Measurements from ENCODE around the gene FANCC. TPM values are rescaled to one million over a fixed set of nuclear protein-coding genes. Genes with fewer than 3 reads are reported as not detected.

The FANCC gene
- total RNA-seq, 2 experiments from 2014 or later = 5.7 to 6.3 TPM

- Histone ChIP-seq H3K36me3 (ENCODE audit: insufficient read depth, low read length) (no peaks in the 10 kb centered on the region), H3K9me3 (ENCODE audit: control insufficient read depth in 1 of 2, insufficient read depth in 1 of 2, low read length in 2 of 2) (no peaks in the 10 kb centered on the region), H3K4me1 (ENCODE audit: insufficient read depth, low read length) (peaks cover 8% of the 10 kb centered on the region), H3K4me3 (ENCODE audit: low read length) (no peak overlapping the region), H3K27me3 (ENCODE audit: control insufficient read depth in 1 of 2, insufficient read depth in 2 of 2, low read length in 2 of 2) (no peaks in the 10 kb centered on the region), H3K27ac (ENCODE audit: low read depth in 1 of 2, low read length in 2 of 2) (no peak overlapping the region)
- Mint-ChIP-seq H3K4me1 (ENCODE audit: low read depth) (peaks cover 5% of the 10 kb centered on the region), H3K9me3 (no peaks in the 10 kb centered on the region), H3K27me3 (no peaks in the 10 kb centered on the region), H3K4me3 (no peak overlapping the region), H3K27ac (no peak overlapping the region), H3K36me3 (ENCODE audit: low read depth) (peaks cover 9% of the 10 kb centered on the region)
- no peak for TF ChIP-seq CTCF (IDR thresholded peaks at IDR 0.05)
- intact Hi-C loops (cut with DNase I, micrococcal nuclease) = loop anchor here in 1 of 2 experiments (5.0 kb wide), 1 partner anchor 462 kb away; no protein-coding TSS in a partner anchor
- POLR2A ChIA-PET = no interaction called here
- DNase-seq (no peak), ATAC-seq (ENCODE audit: poor library complexity) (no peak)
- CTCF ChIA-PET = interaction anchor here (8.5 kb wide), 1 partner anchor 448 kb away, joined by 80 read pairs; no protein-coding TSS in a partner anchor
These were observed 187.8 kb downstream of the FANCC start for GRCh38 chr9:95129476-95130291.

GRCh38 chr9:95128177-95128524 lies 189.4 kb downstream of the FANCC start:
- ChIA-PET CTCF (interaction anchor here (0.6 to 8.5 kb wide), 6 partner anchors 312 to 1089 kb away, joined by 3 to 80 read pairs (median 4); no protein-coding TSS in a partner anchor), POLR2A (interaction anchor here (0.6 to 1.0 kb wide), 2 partner anchors 404 to 448 kb away, joined by 3 read pairs; no protein-coding TSS in a partner anchor)
- intact Hi-C loops (cut with DNase I, micrococcal nuclease) = loop anchor here in 1 of 2 experiments (5.0 kb wide), 1 partner anchor 461 kb away; no protein-coding TSS in a partner anchor
- ATAC-seq (ENCODE audit: poor library complexity) (no peak), DNase-seq (no peak)
- Histone ChIP-seq H3K4me1 (ENCODE audit: insufficient read depth, low read length) (peaks cover 8% of the 10 kb centered on the region), H3K27me3 (ENCODE audit: control insufficient read depth in 1 of 2, insufficient read depth in 2 of 2, low read length in 2 of 2) (no peaks in the 10 kb centered on the region), H3K27ac (ENCODE audit: low read depth in 1 of 2, low read length in 2 of 2) (no peak overlapping the region), H3K9me3 (ENCODE audit: control insufficient read depth in 1 of 2, insufficient read depth in 1 of 2, low read length in 2 of 2) (no peaks in the 10 kb centered on the region), H3K36me3 (ENCODE audit: insufficient read depth, low read length) (no peaks in the 10 kb centered on the region), H3K4me3 (ENCODE audit: low read length) (no peak overlapping the region)
- Mint-ChIP-seq H3K27me3 (no peaks in the 10 kb centered on the region), H3K4me1 (ENCODE audit: low read depth) (peaks cover 5% of the 10 kb centered on the region), H3K36me3 (ENCODE audit: low read depth) (peaks cover 10% of the 10 kb centered on the region), H3K4me3 (no peak overlapping the region), H3K27ac (no peak overlapping the region), H3K9me3 (no peaks in the 10 kb centered on the region)
- no peak for TF ChIP-seq CTCF (IDR thresholded peaks at IDR 0.05)

- peak; percentile 93 for TF ChIP-seq CTCF (IDR thresholded peaks at IDR 0.05)
- H3K9me3 Mint-ChIP-seq = no peaks in the 10 kb centered on the region
- ChIA-PET POLR2A (interaction anchor here (0.6 to 1.0 kb wide), 2 partner anchors 403 to 447 kb away, joined by 3 read pairs; no protein-coding TSS in a partner anchor), CTCF (interaction anchor here (0.6 to 8.5 kb wide), 6 partner anchors 311 to 1090 kb away, joined by 3 to 80 read pairs (median 4); no protein-coding TSS in a partner anchor)
- Histone ChIP-seq H3K27ac (ENCODE audit: low read depth in 1 of 2, low read length in 2 of 2) (no peak overlapping the region), H3K36me3 (ENCODE audit: insufficient read depth, low read length) (no peaks in the 10 kb centered on the region), H3K4me1 (ENCODE audit: insufficient read depth, low read length) (peaks cover 8% of the 10 kb centered on the region), H3K27me3 (ENCODE audit: control insufficient read depth in 1 of 2, insufficient read depth in 2 of 2, low read length in 2 of 2) (no peaks in the 10 kb centered on the region), H3K4me3 (ENCODE audit: low read length) (no peak overlapping the region), H3K9me3 (ENCODE audit: control insufficient read depth in 1 of 2, insufficient read depth in 1 of 2, low read length in 2 of 2) (no peaks in the 10 kb centered on the region)
- intact Hi-C loops (cut with DNase I, micrococcal nuclease) = loop anchor here (1.0 to 5.0 kb wide), 3 partner anchors 344 to 460 kb away; no protein-coding TSS in a partner anchor
- ATAC-seq (ENCODE audit: poor library complexity) (peak; percentile 91), DNase-seq (peak; percentile 41 to 79 (median 64))
- no peak overlapping the region for H3K27ac Mint-ChIP-seq
- H3K27me3 Mint-ChIP-seq = no peaks in the 10 kb centered on the region
- H3K4me1 Mint-ChIP-seq (ENCODE audit: low read depth) = peaks cover 5% of the 10 kb centered on the region
- H3K4me3 Mint-ChIP-seq = no peak overlapping the region
- H3K36me3 Mint-ChIP-seq (ENCODE audit: low read depth) = peaks cover 10% of the 10 kb centered on the region
These were observed 190.0 kb downstream of the FANCC start for GRCh38 chr9:95127249-95128176.
